HepG2 (cell line): ENCODE data around the gene CD276. TPM values are rescaled to one million over a fixed set of nuclear protein-coding genes. Genes with fewer than 3 reads are reported as not detected.

Experiments
- ATAC-seq: fragments of 200-7000 bp; cut with Tn5 transposase; 3 replicates; pipeline ENCODE4 v1.9.1; 2020; ENCODE audit warnings: mild to moderate bottlenecking, moderate library complexity
- BruUV-seq: library from RNA; stranded (reverse); fragments of 400-500 nt; replicated peaks from 2 replicates; lab custom pipeline; 2021; lab: Mats Ljungman, UMichigan
- CTCF ChIA-PET: fragments of 300-600 bp; formaldehyde crosslinking; extraction: SDS; loops from one replicate; lab custom pipeline; 2021; ENCODE audit warnings: low total read pairs, inconsistent platforms, low intra/inter-chr PET ratio; lab: Yijun Ruan, JAX
- POLR2A ChIA-PET: fragments of 350-600 bp; sonication (Branson Sonifier 250); formaldehyde crosslinking; loops from one replicate; lab custom pipeline; 2020; ENCODE audit warnings: antibody characterized with exemption, inconsistent platforms; lab: Yijun Ruan, JAX
- DNase-seq: peaks from one replicate; pipeline ENCODE4 v3.0.0-alpha.2; 2015; ENCODE audit warnings: low spot score
- FAIRE-seq: peaks from 3 replicates; lab custom pipeline; 2011; peaks lifted over from hg19 to GRCh38; lab: Jason Lieb, UNC
- H2AFZ ChIP-seq: one replicate; pipeline ENCODE4 v1.6.1; 2011; ENCODE audit warnings: low read length, inconsistent platforms
- H3K27ac ChIP-seq: fragments of 300-600 bp; 3 replicates; pipeline ENCODE4 v1.8.0; 2011; ENCODE audit warnings: mixed run types, mild to moderate bottlenecking, mixed read lengths, low read length, inconsistent platforms; ENCODE audit not compliant: insufficient read depth; ENCODE audit errors: extremely low read length
- H3K27me3 ChIP-seq, 2 experiments: fragments of 200-600 bp in 1 of 2; 2 replicates in 1 of 2; 3 replicates in 1 of 2; pipeline versions ENCODE4 v1.6.0 to v1.8.0; 2011; ENCODE audit warnings: low read length in 2 of 2, mild to moderate bottlenecking in 2 of 2, moderate library complexity in 2 of 2, inconsistent platforms in 1 of 2; ENCODE audit not compliant: insufficient read depth in 2 of 2, control insufficient read depth in 1 of 2
- H3K36me3 ChIP-seq, 2 experiments: fragments of 200-600 bp in 1 of 2; replicated peaks in 1 of 2; 2 replicates in 1 of 2; 3 replicates in 1 of 2; pipeline versions ENCODE4 v1.5.1 to v1.8.0; 2011; ENCODE audit warnings: low read length in 2 of 2, inconsistent platforms in 1 of 2; ENCODE audit not compliant: insufficient read depth in 2 of 2, control insufficient read depth in 1 of 2
- H3K4me1 ChIP-seq: 2 replicates; pipeline ENCODE4 v1.5.1; 2012; ENCODE audit warnings: low read length, inconsistent platforms; ENCODE audit not compliant: insufficient read depth
- H3K4me2 ChIP-seq: 2 replicates; pipeline ENCODE4 v1.6.0; 2011; ENCODE audit warnings: low read depth, low read length, inconsistent platforms
- H3K4me3 ChIP-seq, 3 experiments: fragments of 200-600 bp in 1 of 3; sonication (generic), shearing (Covaris generic) in 1 of 3; replicated peaks in 1 of 3; 2 replicates each; pipeline ENCODE4 v1.5.1; 2011 to 2016; ENCODE audit warnings: low read length in 3 of 3, inconsistent platforms in 2 of 3, low read depth in 2 of 3, mild to moderate bottlenecking in 2 of 3, control low read depth in 1 of 3, mixed read lengths in 1 of 3; ENCODE audit not compliant: insufficient read depth in 1 of 3
- H3K79me2 ChIP-seq: one replicate; pipeline ENCODE4 v1.6.1; 2011; ENCODE audit warnings: low read length, inconsistent platforms; ENCODE audit not compliant: insufficient read depth
- H3K9ac ChIP-seq: 2 replicates; pipeline ENCODE4 v1.6.0; 2011; ENCODE audit warnings: mild to moderate bottlenecking, low read depth, low read length, inconsistent platforms; ENCODE audit not compliant: insufficient read depth
- H3K9me3 ChIP-seq: 2 replicates; pipeline ENCODE4 v1.5.1; 2012; ENCODE audit warnings: mild to moderate bottlenecking, low read length
- H4K20me1 ChIP-seq: 2 replicates; pipeline ENCODE4 v1.6.0; 2011; ENCODE audit warnings: inconsistent platforms, mild to moderate bottlenecking, low read length, moderate library complexity; ENCODE audit not compliant: insufficient read depth
- HNRNPL ChIP-seq: fragments of 200-400 bp; formaldehyde crosslinking; IDR thresholded peaks from 2 replicates; pipeline ENCODE4 v1.6.1; 2017; ENCODE audit warnings: mild to moderate bottlenecking, low read depth, low read length
- SNRNP70 ChIP-seq: fragments of 200-400 bp; formaldehyde crosslinking; IDR thresholded peaks from 2 replicates; pipeline ENCODE4 v1.6.1; 2017; ENCODE audit warnings: mild to moderate bottlenecking, low read depth, low read length, moderate library complexity
- SSRP1 ChIP-seq: IDR thresholded peaks from 2 replicates; pipeline ENCODE4 v1.6.1; 2016; ENCODE audit warnings: control low read depth
- ZFP37 ChIP-seq: sonication (generic); formaldehyde crosslinking; IDR thresholded peaks from 2 replicates; pipeline ENCODE4 v1.4.0; 2020; ENCODE audit warnings: missing genetic modification reagents, borderline replicate concordance
- ZNF232 ChIP-seq: sonication (generic); formaldehyde crosslinking; IDR thresholded peaks from 2 replicates; pipeline ENCODE4 v1.4.0; 2020; ENCODE audit warnings: missing genetic modification reagents, borderline replicate concordance
- ZNF263 ChIP-seq: sonication (generic); formaldehyde crosslinking; IDR thresholded peaks from 2 replicates; pipeline ENCODE4 v1.4.0; 2020; ENCODE audit warnings: missing genetic modification reagents
- ZNF337 ChIP-seq: sonication (generic); formaldehyde crosslinking; IDR thresholded peaks from 2 replicates; pipeline ENCODE4 v1.5.1; 2020; ENCODE audit warnings: missing genetic modification reagents, low read depth, mild to moderate bottlenecking, borderline replicate concordance
- ZNF512 ChIP-seq: sonication (generic); formaldehyde crosslinking; IDR thresholded peaks from 2 replicates; pipeline ENCODE4 v1.4.0; 2020; ENCODE audit warnings: mild to moderate bottlenecking, missing genetic modification reagents
- ZNF549 ChIP-seq: sonication (generic); formaldehyde crosslinking; IDR thresholded peaks from 2 replicates; pipeline ENCODE4 v1.5.0; 2020; ENCODE audit warnings: missing genetic modification reagents
- ZNF557 ChIP-seq: sonication (generic); formaldehyde crosslinking; IDR thresholded peaks from 2 replicates; pipeline ENCODE4 v1.4.0; 2020; ENCODE audit warnings: missing genetic modification reagents
- ZNF570 ChIP-seq: sonication (generic); formaldehyde crosslinking; IDR thresholded peaks from 2 replicates; pipeline ENCODE4 v1.4.0; 2020; ENCODE audit warnings: mild to moderate bottlenecking, missing genetic modification reagents, borderline replicate concordance
- ZNF710 ChIP-seq: sonication (generic); formaldehyde crosslinking; IDR thresholded peaks from 2 replicates; pipeline ENCODE4 v1.5.0; 2020; ENCODE audit warnings: mild to moderate bottlenecking, missing genetic modification reagents, borderline replicate concordance
- WGBS: methylation state at CpG from one replicate; pipeline ENCODE4 v1.1.6; 2017; ENCODE audit warnings: low lambda C conversion rate; 5-methylcytosine and 5-hydroxymethylcytosine counted together
- in situ Hi-C: cut with HindIII; loops from 2 replicates; pipeline ENCODE4 v1.10.0; 2017; ENCODE audit warnings: low pct_unique_long_range_greater_than_20kb; ENCODE audit not compliant: extremely low pct_ligation_motif_present
- intact Hi-C: fragments of 100-400 bp; cut with micrococcal nuclease; formaldehyde crosslinking; loops from one replicate; pipeline ENCODE4 v1.10.0; 2022; ENCODE audit not compliant: unreplicated experiment
- polyA plus RNA-seq, 8 experiments: library from polyadenylated mRNA; depleted of rRNA in 3 of 8; stranded (reverse) in 7 of 8; unstranded in 1 of 8; fragments of >200 nt; fragmentation: Illumina TruSeq in 4 of 8; extraction: Trizol in 4 of 8; gene quantifications; 2 replicates each; pipeline versions ENCODE4 v1.2.1 to v1.2.3, GENCODE V29; 2011 to 2016; ENCODE audit warnings: low read depth in 4 of 8, missing spikeins in 1 of 8, mixed read lengths in 1 of 8; ENCODE audit not compliant: insufficient read depth in 1 of 8
- total RNA-seq, 5 experiments: library from RNA; depleted of rRNA; stranded (reverse); fragments of >200 nt; fragmentation: Illumina TruSeq; extraction: Trizol; gene quantifications; 2 replicates each; pipeline ENCODE4 v1.2.3, GENCODE V29; 2016; ENCODE audit warnings: low read depth in 1 of 5

Gene CD276
- total and polyA plus RNA-seq, 2 of the 13 experiments (the other 11 are each of a cell fraction or from before 2014, with no cell fraction given) = 24.6 to 55.2 TPM

DNA sequence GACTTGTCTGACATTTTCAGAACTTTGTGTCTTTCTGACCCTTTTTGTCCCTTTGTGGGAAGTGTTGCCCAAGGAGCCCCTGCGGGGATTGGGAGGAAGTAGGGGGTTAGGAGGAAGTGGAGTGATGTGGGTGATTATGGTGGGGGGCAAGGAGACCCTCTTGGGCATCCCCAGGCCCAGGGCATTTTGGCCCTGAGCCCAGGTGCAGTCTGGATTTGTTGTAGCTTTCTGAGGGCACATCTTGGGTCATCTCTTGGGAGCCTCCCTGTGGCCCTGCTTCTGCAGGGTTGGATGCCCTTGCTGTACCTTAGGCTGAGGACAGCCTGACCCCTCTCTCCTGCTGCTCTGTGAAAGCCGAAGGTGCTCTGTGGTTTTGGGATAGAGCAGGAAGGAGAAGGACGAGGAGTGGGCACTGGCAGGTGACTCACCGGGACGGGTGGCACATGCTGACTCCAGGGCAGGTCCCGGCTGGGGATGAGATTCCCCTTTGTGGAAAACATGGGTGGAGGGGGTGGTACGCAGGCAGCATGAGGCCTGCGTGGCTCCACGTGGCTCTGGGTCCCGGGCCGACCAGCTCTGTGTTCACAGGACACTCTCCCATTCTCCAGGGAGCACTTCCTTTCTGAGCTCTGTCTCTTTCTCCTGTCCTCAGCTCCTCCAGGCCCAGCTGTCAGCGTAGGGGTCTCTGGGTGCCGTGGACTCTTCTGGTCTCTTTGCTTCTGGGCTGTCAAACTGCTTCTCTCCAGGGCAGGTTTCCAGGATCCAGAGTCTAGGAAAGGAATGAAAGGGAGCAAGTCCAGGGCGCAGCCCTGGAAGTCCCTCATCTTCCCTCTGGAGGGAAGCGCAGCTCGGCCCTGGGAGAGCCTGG lies 11.8 kb downstream of the CD276 start:
- Histone ChIP-seq H3K4me3 (no peak overlapping the region), H3K4me2 (no peak overlapping the region), H3K27me3 (no peaks in the 10 kb centered on the region), H3K9ac (no peak overlapping the region), H2AFZ (no peak overlapping the region), H4K20me1 (peaks cover 15% of the 10 kb centered on the region; the same call in 1 of the 2 replicates), H3K27ac (no peak overlapping the region), H3K4me1 (peaks cover 22% of the 10 kb centered on the region), H3K9me3 (no peaks in the 10 kb centered on the region), H3K36me3 (peaks cover 5 to 15% of the 10 kb centered on the region in 2 experiments; a peak in 4 of 5 replicates), H3K79me2 (peaks cover 37% of the 10 kb centered on the region)
- BruUV-seq = no TSS peak
- intact Hi-C loops (no loop called here), in situ Hi-C loops (loop anchor here (5.0 kb wide), 1 partner anchor 134 kb away; no protein-coding TSS in a partner anchor)
- DNase-seq (no peak), FAIRE-seq (no peak), ATAC-seq (no peak)
- ChIA-PET CTCF (no interaction called here), POLR2A (no interaction called here)
- TF ChIP-seq HNRNPL (no peak), ZNF337 (no peak), ZNF557 (CRISPR knock-in tag) (no peak), SSRP1 (CRISPR knock-in tag) (no peak)
- WGBS = 98% methylated on average over 8 of the region's 16 CpGs

DNA sequence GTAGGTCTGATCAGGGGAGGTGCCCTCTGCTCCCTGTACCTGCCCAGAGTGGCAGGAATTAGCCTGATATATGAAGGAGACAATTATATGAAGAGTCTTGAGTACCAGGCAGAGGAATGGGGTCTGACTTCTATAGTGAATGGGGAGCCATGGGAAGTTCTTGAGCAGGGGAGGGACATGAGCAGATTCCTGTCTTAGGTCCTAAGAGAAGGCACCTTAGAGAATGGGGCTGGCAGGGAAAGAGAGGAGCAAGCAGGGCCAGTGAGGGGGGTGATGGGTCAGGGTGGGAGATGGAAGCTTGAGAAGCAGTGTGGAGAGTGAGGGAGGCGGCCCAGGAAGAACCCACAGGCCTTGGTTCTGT lies 12.4 kb downstream of the CD276 start:
- Histone ChIP-seq H3K27me3 (no peaks in the 10 kb centered on the region), H3K4me3 (no peak overlapping the region), H3K9ac (no peak overlapping the region), H3K27ac (no peak overlapping the region), H3K36me3 (peaks cover 3 to 9% of the 10 kb centered on the region in 2 experiments; a peak in 4 of 5 replicates), H3K4me2 (no peak overlapping the region), H3K79me2 (peaks cover 33% of the 10 kb centered on the region), H2AFZ (no peak overlapping the region), H3K9me3 (no peaks in the 10 kb centered on the region), H3K4me1 (peaks cover 22% of the 10 kb centered on the region), H4K20me1 (peaks cover 15% of the 10 kb centered on the region; the same call in 1 of the 2 replicates)
- ChIA-PET CTCF (no interaction called here), POLR2A (no interaction called here)
- intact Hi-C loops = no loop called here
- ATAC-seq (no peak), DNase-seq (no peak), FAIRE-seq (no peak)
- in situ Hi-C loops = loop anchor here (5.0 kb wide), 1 partner anchor 134 kb away; no protein-coding TSS in a partner anchor
- 100% methylated on average over 1 of the region's 1 CpG for WGBS
- BruUV-seq = no TSS peak
- TF ChIP-seq ZNF232 (CRISPR knock-in tag) (no peak), SNRNP70 (no peak), ZNF549 (no peak), ZFP37 (no peak), ZNF710 (CRISPR knock-in tag) (no peak), ZNF263 (CRISPR knock-in tag) (no peak), ZNF570 (no peak), ZNF512 (CRISPR knock-in tag) (no peak)
